GM12878 (cell line): ENCODE results near the gene PHF23. TPM values are rescaled to one million over a fixed set of nuclear protein-coding genes. Genes with fewer than 3 reads are reported as not detected.
A peak's percentile ranks its signal among the peaks of the same experiment; 100 is the strongest.

Experiments used
- ATAC-seq: fragments of 200-7000 bp; cut with Tn5 transposase; 3 replicates; pipeline ENCODE4 v1.9.1; 2020; ENCODE audit warnings: mild to moderate bottlenecking, moderate library complexity
- BruUV-seq: library from RNA; stranded (reverse); fragments of 400-500 nt; replicated peaks from 2 replicates; lab custom pipeline; 2021; lab: Mats Ljungman, UMichigan
- CTCF ChIA-PET: fragments of 300-600 bp; sonication (Branson Sonifier 250); formaldehyde crosslinking; extraction: SDS; loops from one replicate; lab custom pipeline; 2021; ENCODE audit warnings: inconsistent platforms; lab: Yijun Ruan, JAX
- POLR2A ChIA-PET: fragments of 350-600 bp; formaldehyde crosslinking; extraction: SDS; loops from one replicate; lab custom pipeline; 2021; ENCODE audit warnings: inconsistent platforms; lab: Charles Lee
- RAD21 ChIA-PET: fragments of 300-600 bp; sonication (Branson Sonifier 250); formaldehyde crosslinking; loops from one replicate; lab custom pipeline; 2023; ENCODE audit warnings: antibody characterized with exemption; ENCODE audit not compliant: unreplicated experiment; lab: Charles Lee
- SMC1A ChIA-PET: fragments of 300-600 bp; sonication (Branson Sonifier 250); formaldehyde crosslinking; loops from one replicate; lab custom pipeline; 2023; ENCODE audit not compliant: unreplicated experiment, uncharacterized antibody; lab: Charles Lee
- DNase-seq: peaks from one replicate; pipeline ENCODE4 v3.0.0-alpha.2; 2011; ENCODE audit warnings: low read depth, low spot score
- FAIRE-seq: peaks from 3 replicates; lab custom pipeline; 2011; peaks lifted over from hg19 to GRCh38; lab: Jason Lieb, UNC
- H2AFZ ChIP-seq: 2 replicates; pipeline ENCODE4 v1.6.0; 2011; ENCODE audit warnings: low read depth, low read length, control low read depth; ENCODE audit not compliant: control insufficient read depth
- H3K27ac ChIP-seq: 2 replicates; pipeline ENCODE4 v1.5.1; 2011; ENCODE audit warnings: control low read depth; ENCODE audit not compliant: control insufficient read depth, insufficient read depth
- H3K27me3 ChIP-seq, 2 experiments: replicated peaks in 1 of 2; 2 replicates each; pipeline versions ENCODE4 v1.6.0 to v1.6.1; 2011; ENCODE audit warnings: low read length in 1 of 2; ENCODE audit not compliant: control insufficient read depth in 2 of 2, insufficient read depth in 2 of 2
- H3K36me3 ChIP-seq, 2 experiments: 2 replicates each; pipeline ENCODE4 v1.5.1; 2011; ENCODE audit warnings: low read length in 1 of 2; ENCODE audit not compliant: control insufficient read depth in 2 of 2, insufficient read depth in 2 of 2
- H3K4me1 ChIP-seq: 2 replicates; pipeline ENCODE4 v1.6.1; 2011; ENCODE audit warnings: mild to moderate bottlenecking, low read length, moderate library complexity, mixed read lengths; ENCODE audit not compliant: control insufficient read depth, insufficient read depth
- H3K4me2 ChIP-seq: 2 replicates; pipeline ENCODE4 v1.6.0; 2011; ENCODE audit warnings: control low read depth; ENCODE audit not compliant: control insufficient read depth, insufficient read depth
- H3K4me3 ChIP-seq: fragments of 200-600 bp; sonication (generic); 2 replicates; pipeline ENCODE4 v1.5.1; 2016
- H3K79me2 ChIP-seq: 2 replicates; pipeline ENCODE4 v1.6.0; 2011; ENCODE audit warnings: low read length; ENCODE audit not compliant: control insufficient read depth, insufficient read depth
- H3K9ac ChIP-seq: 2 replicates; pipeline ENCODE4 v1.8.0; 2011; ENCODE audit warnings: low read length, control low read depth, mixed read lengths; ENCODE audit not compliant: control insufficient read depth, insufficient read depth
- H3K9me3 ChIP-seq: replicated peaks from 3 replicates; pipeline ENCODE4 v1.5.1; 2011; ENCODE audit warnings: mild to moderate bottlenecking, low read length; ENCODE audit not compliant: control insufficient read depth, insufficient read depth
- H4K20me1 ChIP-seq: 2 replicates; pipeline ENCODE4 v1.6.0; 2011; ENCODE audit not compliant: control insufficient read depth, insufficient read depth
- CBX3 ChIP-seq: fragments of 200-600 bp; sonication (generic); IDR thresholded peaks from 2 replicates; pipeline ENCODE4 v1.6.1; 2016; ENCODE audit warnings: low read depth, borderline replicate concordance
- ETV6 ChIP-seq, 2 experiments: fragments of 450-650 bp in 1 of 2; IDR thresholded peaks in 1 of 2; conservative IDR thresholded peaks in 1 of 2; 2 replicates each; pipeline ENCODE4 v1.6.1; 2014; ENCODE audit warnings: antibody characterized with exemption in 1 of 2, borderline replicate concordance in 1 of 2, low read depth in 1 of 2, mild to moderate bottlenecking in 1 of 2, moderate library complexity in 1 of 2
- FOXM1 ChIP-seq: IDR thresholded peaks from 2 replicates; pipeline ENCODE4 v1.6.1; 2012; ENCODE audit warnings: low read depth, mild to moderate bottlenecking, inconsistent platforms, low read length, moderate library complexity
- HDAC6 ChIP-seq: fragments of 200-600 bp; sonication (generic); IDR thresholded peaks from one replicate; pipeline ENCODE4 v1.8.0; 2017; ENCODE audit warnings: antibody characterized with exemption; ENCODE audit not compliant: unreplicated experiment
- IKZF1 ChIP-seq: fragments of 450-650 bp; conservative IDR thresholded peaks from 2 replicates; pipeline ENCODE4 v1.6.1; 2017; ENCODE audit warnings: antibody characterized with exemption, mild to moderate bottlenecking
- NR2F1 ChIP-seq: fragments of 450-650 bp; conservative IDR thresholded peaks from 2 replicates; pipeline ENCODE4 v1.6.1; 2017; ENCODE audit warnings: mild to moderate bottlenecking
- PAX8 ChIP-seq: fragments of 450-650 bp; IDR thresholded peaks from 2 replicates; pipeline ENCODE4 v1.6.1; 2017; ENCODE audit warnings: mild to moderate bottlenecking, moderate library complexity
- RB1 ChIP-seq: fragments of 450-650 bp; formaldehyde crosslinking; IDR thresholded peaks from 2 replicates; pipeline ENCODE4 v1.6.1; 2017; ENCODE audit warnings: mild to moderate bottlenecking, borderline replicate concordance
- SIN3A ChIP-seq: IDR thresholded peaks from 2 replicates; pipeline ENCODE4 v1.6.1; 2012; ENCODE audit warnings: low read depth, low read length, improper control_type of control experiment
- TARDBP ChIP-seq: IDR thresholded peaks from 2 replicates; pipeline ENCODE4 v1.6.1; 2016; ENCODE audit warnings: borderline replicate concordance
- ZNF217 ChIP-seq: fragments of 450-650 bp; IDR thresholded peaks from 2 replicates; pipeline ENCODE4 v1.6.1; 2017; ENCODE audit warnings: antibody characterized with exemption, mild to moderate bottlenecking
- ZNF274 ChIP-seq: IDR thresholded peaks from one replicate; pipeline ENCODE4 v1.8.0; 2011; ENCODE audit not compliant: insufficient read length, insufficient read depth
- WGBS: methylation state at CpG from one replicate; pipeline ENCODE4 v1.1.6; 2016; ENCODE audit warnings: low lambda C conversion rate; ENCODE audit not compliant: insufficient replicate concordance, insufficient coverage; ENCODE audit errors: missing lambda C conversion rate; 5-methylcytosine and 5-hydroxymethylcytosine counted together
- in situ Hi-C: fragments of 300-500 bp; cut with MboI; formaldehyde crosslinking; loops from 9 replicates; pipeline ENCODE4 v1.14.3; 2018; ENCODE audit warnings: mixed read lengths
- intact Hi-C: fragments of 100-400 bp; cut with micrococcal nuclease; formaldehyde crosslinking; loops from one replicate; pipeline ENCODE4 v1.14.2; 2022; ENCODE audit not compliant: unreplicated experiment
- polyA plus RNA-seq, 11 experiments: library from polyadenylated mRNA; depleted of rRNA in 4 of 11; unstranded in 6 of 11; stranded (reverse) in 5 of 11; fragments of >200 nt; fragmentation: Nextera tagmentation in 4 of 11; fragmentation: Illumina TruSeq in 1 of 11; extraction: Ambion mirVana in 4 of 11; extraction: Trizol in 1 of 11; gene quantifications; 1 replicate in 1 of 11; 2 replicates in 10 of 11; pipeline versions ENCODE4 v1.2.1 to v1.2.3, GENCODE V29; 2011 to 2016; ENCODE audit warnings: inconsistent platforms in 2 of 11, missing spikeins in 2 of 11, low read depth in 1 of 11
- total RNA-seq, 4 experiments: library from RNA; depleted of rRNA in 3 of 4; stranded (reverse); fragments of >200 nt in 3 of 4; fragmentation: Illumina TruSeq in 1 of 4; extraction: Trizol in 1 of 4; gene quantifications; 2 replicates each; pipeline versions ENCODE4 v1.2.1 to v1.2.3, GENCODE V29; 2013 to 2021
- TF ChIP-seq, protein P1 (sequence below): fragments of 450-650 bp; IDR thresholded peaks from 2 replicates; pipeline ENCODE4 v1.6.1; 2017; ENCODE audit warnings: mild to moderate bottlenecking, moderate library complexity
- TF ChIP-seq, protein P2 (sequence below): fragments of 450-650 bp; IDR thresholded peaks from 2 replicates; pipeline ENCODE4 v1.6.1; 2017; ENCODE audit warnings: mild to moderate bottlenecking, low read depth, inconsistent platforms; ENCODE audit not compliant: poor library complexity, severe bottlenecking
- TF ChIP-seq, protein P3 (sequence below): IDR thresholded peaks from 2 replicates; pipeline ENCODE4 v1.6.1; 2011; ENCODE audit warnings: mild to moderate bottlenecking, low read depth, low read length, moderate library complexity; ENCODE audit not compliant: insufficient replicate concordance

Gene PHF23
- total and polyA plus RNA-seq, 10 of the 15 experiments (the other 5 are each of a cell fraction or from before 2014, with no cell fraction given): 8.2 to 84.8 (median 32.6) TPM

DNA sequence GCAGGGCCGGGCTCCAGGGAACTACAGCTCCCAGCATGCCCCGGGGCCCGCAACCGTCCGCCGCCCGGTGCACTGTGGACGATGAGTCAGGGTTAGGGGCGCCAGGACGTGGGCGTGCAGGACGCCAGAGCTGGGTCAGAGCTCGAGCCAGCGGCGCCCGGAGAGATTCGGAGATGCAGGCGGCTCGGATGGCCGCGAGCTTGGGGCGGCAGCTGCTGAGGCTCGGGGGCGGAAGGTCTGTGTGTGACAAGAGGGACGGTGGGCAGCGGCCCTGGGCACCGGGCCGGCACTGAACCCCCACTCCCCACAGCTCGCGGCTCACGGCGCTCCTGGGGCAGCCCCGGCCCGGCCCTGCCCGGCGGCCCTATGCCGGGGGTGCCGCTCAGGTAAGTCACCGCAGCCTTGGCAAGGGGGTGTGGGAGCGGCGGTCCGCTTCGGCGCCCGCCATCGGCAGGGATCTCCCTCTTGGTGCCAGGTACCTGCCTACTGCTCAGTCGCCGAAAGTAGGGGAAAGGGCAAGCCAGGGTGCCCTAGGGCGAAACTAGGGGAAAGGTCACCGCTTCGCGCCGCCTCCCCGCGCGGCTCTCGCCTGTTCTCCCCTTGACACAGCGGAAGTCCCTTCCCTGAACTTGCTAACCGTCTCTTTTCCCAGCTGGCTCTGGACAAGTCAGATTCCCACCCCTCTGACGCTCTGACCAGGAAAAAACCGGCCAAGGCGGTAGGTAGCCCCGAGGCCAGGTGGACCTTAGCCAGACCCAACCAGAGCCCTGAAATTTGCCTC, 19.3 kb downstream of the PHF23 start, which contains the start of the genes ACADVL and DLG4:
Gene ACADVL (plus strand): TSS at position 127 of the 781 bp plus-strand sequence. CDS start 47 bp downstream, at position 174.
Gene DLG4 (minus strand): TSS at position 25 of the 781 bp plus-strand sequence.
- H3K27ac ChIP-seq: peak within 1 kb of the TSS; percentile 92
- FAIRE-seq (no peak), DNase-seq (no peak), ATAC-seq (peak; percentile 86)
- peaks cover 11% of the 10 kb centered on the region in 2 experiments for H3K36me3 ChIP-seq
- WGBS: under 1% methylated on average over 57 of the region's 63 CpGs
- no TSS peak for BruUV-seq
- H3K4me1 ChIP-seq: peaks cover 12% of the 10 kb centered on the region
- peak within 1 kb of the TSS; percentile 81 for H3K4me3 ChIP-seq
- ChIA-PET CTCF (interaction anchor here (0.8 to 5.1 kb wide), 17 partner anchors 13 to 174 kb away, joined by 3 to 70 read pairs (median 5); partner anchors contain the start of genes ACAP1, DVL2, GABARAP and PHF23), SMC1A (interaction anchor here (0.6 to 4.8 kb wide), 13 partner anchors 10 to 174 kb away, joined by 3 to 34 read pairs (median 5); partner anchors contain the start of genes DVL2, GABARAP and PHF23), POLR2A (interaction anchor here (0.6 to 5.9 kb wide), 13 partner anchors 10 to 333 kb away, joined by 3 to 60 read pairs (median 4); partner anchors contain the start of genes CTDNEP1, DVL2, ELP5 and GABARAP), RAD21 (interaction anchor here (0.6 to 3.2 kb wide), 16 partner anchors 11 to 365 kb away, joined by 3 to 51 read pairs (median 4); partner anchors contain the start of genes CTDNEP1, DVL2, ELP5 and GABARAP)
- in situ Hi-C loops: no loop called here
- no peaks in the 10 kb centered on the region for H3K9me3 ChIP-seq
- H3K79me2 ChIP-seq: peaks cover 14% of the 10 kb centered on the region
- H3K9ac ChIP-seq: peak within 1 kb of the TSS; percentile 86
- intact Hi-C loops: no loop called here
- peak within 1 kb of the TSS; percentile 97 for H3K4me2 ChIP-seq
- H3K27me3 ChIP-seq: no peaks in the 10 kb centered on the region
- no peaks in the 10 kb centered on the region for H4K20me1 ChIP-seq
- peak within 1 kb of the TSS; percentile 39 for H2AFZ ChIP-seq
- TF ChIP-seq, protein P1, sequence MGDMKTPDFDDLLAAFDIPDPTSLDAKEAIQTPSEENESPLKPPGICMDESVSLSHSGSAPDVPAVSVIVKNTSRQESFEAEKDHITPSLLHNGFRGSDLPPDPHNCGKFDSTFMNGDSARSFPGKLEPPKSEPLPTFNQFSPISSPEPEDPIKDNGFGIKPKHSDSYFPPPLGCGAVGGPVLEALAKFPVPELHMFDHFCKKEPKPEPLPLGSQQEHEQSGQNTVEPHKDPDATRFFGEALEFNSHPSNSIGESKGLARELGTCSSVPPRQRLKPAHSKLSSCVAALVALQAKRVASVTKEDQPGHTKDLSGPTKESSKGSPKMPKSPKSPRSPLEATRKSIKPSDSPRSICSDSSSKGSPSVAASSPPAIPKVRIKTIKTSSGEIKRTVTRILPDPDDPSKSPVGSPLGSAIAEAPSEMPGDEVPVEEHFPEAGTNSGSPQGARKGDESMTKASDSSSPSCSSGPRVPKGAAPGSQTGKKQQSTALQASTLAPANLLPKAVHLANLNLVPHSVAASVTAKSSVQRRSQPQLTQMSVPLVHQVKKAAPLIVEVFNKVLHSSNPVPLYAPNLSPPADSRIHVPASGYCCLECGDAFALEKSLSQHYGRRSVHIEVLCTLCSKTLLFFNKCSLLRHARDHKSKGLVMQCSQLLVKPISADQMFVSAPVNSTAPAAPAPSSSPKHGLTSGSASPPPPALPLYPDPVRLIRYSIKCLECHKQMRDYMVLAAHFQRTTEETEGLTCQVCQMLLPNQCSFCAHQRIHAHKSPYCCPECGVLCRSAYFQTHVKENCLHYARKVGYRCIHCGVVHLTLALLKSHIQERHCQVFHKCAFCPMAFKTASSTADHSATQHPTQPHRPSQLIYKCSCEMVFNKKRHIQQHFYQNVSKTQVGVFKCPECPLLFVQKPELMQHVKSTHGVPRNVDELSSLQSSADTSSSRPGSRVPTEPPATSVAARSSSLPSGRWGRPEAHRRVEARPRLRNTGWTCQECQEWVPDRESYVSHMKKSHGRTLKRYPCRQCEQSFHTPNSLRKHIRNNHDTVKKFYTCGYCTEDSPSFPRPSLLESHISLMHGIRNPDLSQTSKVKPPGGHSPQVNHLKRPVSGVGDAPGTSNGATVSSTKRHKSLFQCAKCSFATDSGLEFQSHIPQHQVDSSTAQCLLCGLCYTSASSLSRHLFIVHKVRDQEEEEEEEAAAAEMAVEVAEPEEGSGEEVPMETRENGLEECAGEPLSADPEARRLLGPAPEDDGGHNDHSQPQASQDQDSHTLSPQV: no peak
- TF ChIP-seq PAX8 (no peak), IKZF1 (peak; percentile 72), ZNF274 (no peak), TARDBP (peak; percentile 84; the same call in 1 of the 2 replicates), FOXM1 (no peak), RB1 (no peak), ZNF217 (no peak), CBX3 (no peak), HDAC6 (no peak), NR2F1 (peak; percentile 81), ETV6 (conservative IDR thresholded peaks at IDR 0.05 in 1 of 2, IDR thresholded peaks at IDR 0.05 in 1 of 2; ENCODE audit: borderline replicate concordance in 1 of 2, low read depth in 1 of 2) (no peak), SIN3A (peak; percentile 60)
- TF ChIP-seq, protein P2, sequence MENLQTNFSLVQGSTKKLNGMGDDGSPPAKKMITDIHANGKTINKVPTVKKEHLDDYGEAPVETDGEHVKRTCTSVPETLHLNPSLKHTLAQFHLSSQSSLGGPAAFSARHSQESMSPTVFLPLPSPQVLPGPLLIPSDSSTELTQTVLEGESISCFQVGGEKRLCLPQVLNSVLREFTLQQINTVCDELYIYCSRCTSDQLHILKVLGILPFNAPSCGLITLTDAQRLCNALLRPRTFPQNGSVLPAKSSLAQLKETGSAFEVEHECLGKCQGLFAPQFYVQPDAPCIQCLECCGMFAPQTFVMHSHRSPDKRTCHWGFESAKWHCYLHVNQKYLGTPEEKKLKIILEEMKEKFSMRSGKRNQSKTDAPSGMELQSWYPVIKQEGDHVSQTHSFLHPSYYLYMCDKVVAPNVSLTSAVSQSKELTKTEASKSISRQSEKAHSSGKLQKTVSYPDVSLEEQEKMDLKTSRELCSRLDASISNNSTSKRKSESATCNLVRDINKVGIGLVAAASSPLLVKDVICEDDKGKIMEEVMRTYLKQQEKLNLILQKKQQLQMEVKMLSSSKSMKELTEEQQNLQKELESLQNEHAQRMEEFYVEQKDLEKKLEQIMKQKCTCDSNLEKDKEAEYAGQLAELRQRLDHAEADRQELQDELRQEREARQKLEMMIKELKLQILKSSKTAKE: no peak
- TF ChIP-seq, protein P3, sequence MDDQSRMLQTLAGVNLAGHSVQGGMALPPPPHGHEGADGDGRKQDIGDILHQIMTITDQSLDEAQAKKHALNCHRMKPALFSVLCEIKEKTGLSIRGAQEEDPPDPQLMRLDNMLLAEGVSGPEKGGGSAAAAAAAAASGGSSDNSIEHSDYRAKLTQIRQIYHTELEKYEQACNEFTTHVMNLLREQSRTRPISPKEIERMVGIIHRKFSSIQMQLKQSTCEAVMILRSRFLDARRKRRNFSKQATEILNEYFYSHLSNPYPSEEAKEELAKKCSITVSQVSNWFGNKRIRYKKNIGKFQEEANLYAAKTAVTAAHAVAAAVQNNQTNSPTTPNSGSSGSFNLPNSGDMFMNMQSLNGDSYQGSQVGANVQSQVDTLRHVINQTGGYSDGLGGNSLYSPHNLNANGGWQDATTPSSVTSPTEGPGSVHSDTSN: no peak
